ENCODE measurements around the gene SLC4A1. TPM values are rescaled to one million over a fixed set of nuclear protein-coding genes. Genes with fewer than 3 reads are reported as not detected.

The SLC4A1 gene
- total RNA-seq, 4 donors from 2014 or later = 2.4 TPM; not detected in 3

DNA sequence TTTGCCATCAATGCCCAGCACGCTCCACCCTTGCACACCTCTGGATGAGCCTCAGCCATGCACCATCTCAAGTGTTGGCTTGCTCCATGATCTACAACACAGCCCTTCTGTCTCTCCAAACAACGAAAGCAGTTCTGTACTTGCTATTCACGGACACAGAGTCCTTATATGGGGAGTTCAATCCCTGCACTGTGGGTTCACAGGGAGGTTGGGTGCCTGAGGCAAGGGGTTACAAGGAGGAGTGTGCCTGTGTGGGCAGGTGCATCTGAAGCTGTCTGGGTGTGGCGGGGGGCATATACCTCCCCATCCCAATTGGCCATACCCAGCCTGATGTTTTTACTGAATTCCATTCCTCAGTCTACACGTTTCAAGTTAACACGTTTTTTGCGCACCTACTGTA lies 46.1 kb upstream of the SLC4A1 start:
- WGBS, 2 donors = 54 to 64% methylated on average over 7 of the region's 7 CpGs
- intact Hi-C loops (cut with DNase I; ENCODE audit: low total_unique reads) = no loop called here
- no peak overlapping the region for H3K4me3 ChIP-seq (ENCODE audit: low read depth, poor library complexity, severe bottlenecking)
- TF ChIP-seq POLR2A (IDR thresholded peaks at IDR 0.05) = no peak
- TF ChIP-seq, protein P1, sequence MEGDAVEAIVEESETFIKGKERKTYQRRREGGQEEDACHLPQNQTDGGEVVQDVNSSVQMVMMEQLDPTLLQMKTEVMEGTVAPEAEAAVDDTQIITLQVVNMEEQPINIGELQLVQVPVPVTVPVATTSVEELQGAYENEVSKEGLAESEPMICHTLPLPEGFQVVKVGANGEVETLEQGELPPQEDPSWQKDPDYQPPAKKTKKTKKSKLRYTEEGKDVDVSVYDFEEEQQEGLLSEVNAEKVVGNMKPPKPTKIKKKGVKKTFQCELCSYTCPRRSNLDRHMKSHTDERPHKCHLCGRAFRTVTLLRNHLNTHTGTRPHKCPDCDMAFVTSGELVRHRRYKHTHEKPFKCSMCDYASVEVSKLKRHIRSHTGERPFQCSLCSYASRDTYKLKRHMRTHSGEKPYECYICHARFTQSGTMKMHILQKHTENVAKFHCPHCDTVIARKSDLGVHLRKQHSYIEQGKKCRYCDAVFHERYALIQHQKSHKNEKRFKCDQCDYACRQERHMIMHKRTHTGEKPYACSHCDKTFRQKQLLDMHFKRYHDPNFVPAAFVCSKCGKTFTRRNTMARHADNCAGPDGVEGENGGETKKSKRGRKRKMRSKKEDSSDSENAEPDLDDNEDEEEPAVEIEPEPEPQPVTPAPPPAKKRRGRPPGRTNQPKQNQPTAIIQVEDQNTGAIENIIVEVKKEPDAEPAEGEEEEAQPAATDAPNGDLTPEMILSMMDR (IDR thresholded peaks at IDR 0.05) = no peak
- no peak for DNase-seq (ENCODE audit: low spot score in 2 of 2)

DNA sequence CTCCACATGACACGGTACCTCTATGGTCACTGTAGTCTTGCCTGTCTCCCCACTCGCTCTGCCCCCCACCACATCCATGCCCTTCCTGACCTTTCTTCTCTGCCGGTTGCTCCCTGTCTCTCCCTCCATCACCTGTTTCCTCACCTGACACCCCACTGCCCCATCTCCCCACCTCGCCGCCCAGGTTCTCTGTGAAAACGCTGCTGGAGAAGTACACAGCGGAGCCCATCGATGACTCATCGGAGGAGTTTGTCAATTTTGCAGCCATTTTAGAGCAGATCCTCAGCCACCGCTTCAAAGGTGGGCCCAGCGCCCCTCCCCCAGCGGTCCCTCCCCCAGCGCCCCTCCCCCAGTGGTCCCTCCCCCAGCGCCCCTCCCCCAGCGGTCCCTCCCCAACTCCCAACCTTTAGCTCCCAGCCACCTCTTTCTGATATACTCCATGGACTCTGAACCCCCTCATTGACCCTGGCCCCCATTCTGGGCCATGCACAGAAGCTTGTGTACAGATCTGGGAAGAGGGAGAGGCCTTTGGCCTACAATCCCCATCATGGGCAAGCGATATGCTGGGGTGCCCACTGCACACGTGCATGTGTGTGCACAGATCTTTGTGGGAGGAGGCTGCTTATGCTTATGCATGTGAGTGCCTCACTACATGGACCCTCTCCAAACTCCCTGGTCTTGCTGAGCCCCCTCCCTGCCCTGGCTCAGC lies 44.6 kb upstream of the SLC4A1 start:
- DNase-seq (ENCODE audit: low spot score in 2 of 2) = no peak
- 68 to 70% methylated on average over 16 to 17 of the region's 17 CpGs for WGBS, 2 donors

DNA sequence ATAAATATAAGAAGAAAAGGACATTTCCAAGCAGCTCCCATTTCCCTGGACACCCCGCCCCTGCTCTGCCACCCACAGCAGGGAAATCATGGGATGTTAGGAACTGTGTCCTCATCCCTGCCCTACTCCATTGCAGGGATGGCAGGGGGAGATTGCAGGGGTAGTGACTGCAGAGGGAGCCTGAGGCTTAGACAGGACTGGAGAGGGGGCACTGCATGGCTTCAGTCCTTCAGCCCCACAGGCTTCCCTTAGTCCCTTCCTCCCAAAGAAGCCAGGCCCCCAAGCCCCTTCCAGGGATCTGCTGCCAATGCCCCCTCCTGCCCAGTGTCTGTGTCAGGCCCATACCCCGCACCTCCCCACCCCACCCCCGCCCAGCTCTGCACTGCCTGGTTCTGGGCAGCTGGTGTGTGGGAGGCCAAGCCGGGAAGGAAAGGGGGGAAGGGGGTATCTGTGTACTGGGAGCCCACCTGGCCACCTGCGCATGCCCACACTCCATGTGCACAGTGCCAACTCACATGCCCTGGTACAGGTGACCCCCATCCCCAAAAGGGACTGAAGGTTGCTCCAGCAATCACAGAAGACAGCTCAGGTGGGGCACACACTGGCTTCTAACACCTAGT lies 43.7 kb upstream of the SLC4A1 start:
- 89 to 90% methylated on average over 1 to 2 of the region's 5 CpGs for WGBS, 2 donors
- intact Hi-C loops (cut with DNase I; ENCODE audit: low total_unique reads) = no loop called here
- H3K4me3 ChIP-seq (ENCODE audit: low read depth, poor library complexity, severe bottlenecking) = no peak overlapping the region
- no peak for DNase-seq (ENCODE audit: low spot score in 2 of 2)
- no peak for TF ChIP-seq POLR2A (IDR thresholded peaks at IDR 0.05)
- TF ChIP-seq, protein P1 (IDR thresholded peaks at IDR 0.05) = no peak

More for the DNA sequence above, 44.6 kb upstream of the SLC4A1 start:
- TF ChIP-seq POLR2A (IDR thresholded peaks at IDR 0.05) = no peak
- TF ChIP-seq, protein P1 (IDR thresholded peaks at IDR 0.05) = no peak
- H3K4me3 ChIP-seq (ENCODE audit: low read depth, poor library complexity, severe bottlenecking) = no peak overlapping the region
- intact Hi-C loops (cut with DNase I; ENCODE audit: low total_unique reads) = no loop called here

DNA sequence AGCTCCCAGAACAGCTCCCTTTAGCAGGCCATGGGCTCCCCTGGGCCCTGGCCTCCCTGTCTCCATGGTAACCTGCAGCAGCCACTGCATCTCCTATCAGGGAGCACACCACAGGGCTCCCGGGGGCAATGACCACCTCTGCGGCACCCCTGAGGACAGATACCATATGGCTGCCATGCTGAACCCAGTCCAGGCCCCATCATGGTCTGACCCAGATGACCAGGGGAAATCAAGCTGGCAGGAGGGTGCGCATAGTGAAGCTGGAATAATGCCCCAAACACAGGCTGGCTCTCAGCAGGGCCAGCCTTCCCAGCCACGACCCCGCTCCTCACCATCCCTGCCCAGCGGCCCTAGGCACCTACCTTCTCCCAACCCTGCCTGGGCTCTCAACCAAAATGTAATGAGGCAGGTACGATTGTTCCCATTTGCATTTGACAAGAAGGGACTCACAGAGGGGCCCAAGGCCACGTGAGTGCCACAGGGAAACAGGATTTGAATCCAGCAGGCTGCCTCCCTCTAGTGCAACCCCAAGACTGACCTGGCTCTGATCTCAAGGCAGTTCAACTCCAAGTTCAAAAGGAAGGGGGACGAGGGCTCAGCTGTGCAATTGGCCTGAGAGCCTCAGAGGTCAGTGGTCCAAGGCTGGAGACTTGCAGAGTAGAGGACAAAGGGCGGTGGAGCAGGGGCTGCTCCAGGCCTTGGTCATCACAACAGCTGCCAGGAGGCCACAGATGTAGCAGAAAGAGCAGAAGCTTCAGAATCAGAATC lies 42.9 kb upstream of the SLC4A1 start:
- no peak for DNase-seq (ENCODE audit: low spot score in 2 of 2)
- WGBS, 2 donors = 70 to 74% methylated on average over 8 to 10 of the region's 10 CpGs
- intact Hi-C loops (cut with DNase I; ENCODE audit: low total_unique reads) = no loop called here
- H3K4me3 ChIP-seq (ENCODE audit: low read depth, poor library complexity, severe bottlenecking) = no peak overlapping the region
- TF ChIP-seq, protein P1 (IDR thresholded peaks at IDR 0.05) = no peak
- no peak for TF ChIP-seq POLR2A (IDR thresholded peaks at IDR 0.05)

DNA sequence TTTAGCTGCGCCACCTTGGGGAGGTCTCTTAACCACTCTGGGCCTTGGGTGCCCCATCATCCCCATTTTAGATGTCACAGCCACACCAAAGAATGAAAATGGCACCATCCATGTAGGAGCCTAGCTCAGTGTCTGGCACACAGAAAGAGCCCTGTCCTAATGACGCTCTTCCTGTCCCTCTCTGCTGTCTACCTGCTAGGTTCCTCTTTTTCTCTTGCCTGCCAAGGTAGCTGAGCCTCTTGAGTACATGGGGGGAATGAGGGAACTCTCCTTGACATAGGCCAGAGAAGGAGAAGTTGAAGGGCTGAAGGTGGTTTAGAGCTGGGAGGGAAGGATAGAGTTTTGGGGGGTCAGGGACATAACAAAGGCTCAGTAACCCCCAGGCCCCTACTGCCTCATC lies 42.3 kb upstream of the SLC4A1 start:
- TF ChIP-seq POLR2A (IDR thresholded peaks at IDR 0.05) = no peak
- TF ChIP-seq, protein P1 (IDR thresholded peaks at IDR 0.05) = no peak
- DNase-seq (ENCODE audit: low spot score in 2 of 2) = no peak
- 89 to 92% methylated on average over 2 of the region's 2 CpGs for WGBS, 2 donors

More for the DNA sequence above, 42.3 kb upstream of the SLC4A1 start:
- intact Hi-C loops (cut with DNase I; ENCODE audit: low total_unique reads) = no loop called here
- no peak overlapping the region for H3K4me3 ChIP-seq (ENCODE audit: low read depth, poor library complexity, severe bottlenecking)
